Nephron (organoid): ENCODE data around the gene CFAP100.

Experiments used
- H3K27ac Mint-ChIP-seq, 3 experiments: 2 replicates each; pipeline ENCODE4 v1.8.0; 2020; ENCODE audit warnings: mixed read lengths in 3 of 3, mild to moderate bottlenecking in 2 of 3, moderate library complexity in 1 of 3
- H3K27me3 Mint-ChIP-seq: 2 replicates; pipeline ENCODE4 v1.8.0; 2021; ENCODE audit warnings: low read depth, mild to moderate bottlenecking, moderate library complexity, mixed read lengths
- H3K36me3 Mint-ChIP-seq: 2 replicates; pipeline ENCODE4 v1.8.0; 2020; ENCODE audit warnings: low read depth, mixed read lengths
- H3K4me1 Mint-ChIP-seq: 2 replicates; pipeline ENCODE4 v1.8.0; 2020; ENCODE audit warnings: mixed read lengths
- H3K4me3 Mint-ChIP-seq, 3 experiments: 2 replicates each; pipeline ENCODE4 v1.8.0; 2020; ENCODE audit warnings: mild to moderate bottlenecking in 3 of 3, mixed read lengths in 3 of 3, moderate library complexity in 2 of 3
- H3K9me3 Mint-ChIP-seq: 2 replicates; pipeline ENCODE4 v1.8.0; 2020; ENCODE audit warnings: mixed read lengths
- CTCF ChIP-seq, 3 experiments: fragments of 200-600 bp; sonication (generic); IDR thresholded peaks; one replicate each; pipeline ENCODE4 v1.5.0; 2021; ENCODE audit warnings: antibody characterized with exemption in 3 of 3; ENCODE audit not compliant: unreplicated experiment in 3 of 3

CFAP100 gene

DNA sequence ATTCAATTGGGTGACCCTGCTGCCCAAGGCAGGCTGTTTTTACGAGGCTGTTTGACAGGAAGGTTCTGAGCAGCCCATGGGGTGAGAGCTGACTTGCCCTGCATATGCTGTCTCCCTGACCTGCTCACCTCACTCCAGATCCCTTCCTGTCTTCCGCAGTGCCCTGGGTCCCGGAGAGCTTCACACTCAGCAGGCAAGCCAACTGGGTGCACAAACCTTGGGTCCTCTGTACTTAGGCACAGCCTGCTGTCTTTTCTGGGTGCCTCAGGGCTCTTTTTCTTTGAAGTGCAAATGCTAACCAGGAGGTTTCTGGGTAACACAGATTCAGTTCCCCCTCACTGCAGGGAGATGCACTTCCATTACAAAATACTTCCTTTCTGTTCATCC lies 48.1 kb downstream of the CFAP100 start:
- no peaks in the 10 kb centered on the region for H3K9me3 Mint-ChIP-seq
- H3K27ac Mint-ChIP-seq, result peak overlapping the region in 1 of 3 experiments; percentile 26
- H3K36me3 Mint-ChIP-seq, result peaks cover 11% of the 10 kb centered on the region
- peaks cover 15% of the 10 kb centered on the region for H3K4me1 Mint-ChIP-seq
- no peak overlapping the region for H3K4me3 Mint-ChIP-seq
- no peaks in the 10 kb centered on the region for H3K27me3 Mint-ChIP-seq
- TF ChIP-seq CTCF (IDR thresholded peaks at IDR 0.05; ENCODE audit: unreplicated experiment in 3 of 3), result no peak

DNA sequence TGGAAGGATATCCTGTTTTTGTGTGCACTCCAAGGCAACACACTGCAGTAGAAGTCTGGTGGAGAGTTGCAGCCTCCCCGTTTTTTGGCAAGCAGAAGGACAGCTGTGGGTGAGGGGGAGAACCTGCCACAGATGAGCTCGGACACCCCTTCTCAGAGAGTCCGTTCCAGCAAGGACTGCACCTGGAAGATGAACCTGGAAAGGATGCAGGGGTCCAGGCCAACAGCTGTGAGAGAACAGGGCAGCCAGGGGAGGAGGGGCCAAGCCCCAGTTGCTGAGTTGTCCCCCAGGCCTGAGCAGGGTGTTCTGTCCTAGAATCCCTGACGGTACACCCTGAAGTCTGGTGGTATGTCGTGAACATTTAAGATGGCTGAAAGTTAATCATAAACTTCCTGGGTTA lies 50.8 kb downstream of the CFAP100 start:
- Mint-ChIP-seq H3K27ac (no peak overlapping the region), H3K9me3 (no peaks in the 10 kb centered on the region), H3K27me3 (no peaks in the 10 kb centered on the region), H3K4me1 (peaks cover 15% of the 10 kb centered on the region), H3K36me3 (peaks cover 8% of the 10 kb centered on the region), H3K4me3 (no peak overlapping the region)
- TF ChIP-seq CTCF (IDR thresholded peaks at IDR 0.05; ENCODE audit: unreplicated experiment in 3 of 3), result no peak

DNA sequence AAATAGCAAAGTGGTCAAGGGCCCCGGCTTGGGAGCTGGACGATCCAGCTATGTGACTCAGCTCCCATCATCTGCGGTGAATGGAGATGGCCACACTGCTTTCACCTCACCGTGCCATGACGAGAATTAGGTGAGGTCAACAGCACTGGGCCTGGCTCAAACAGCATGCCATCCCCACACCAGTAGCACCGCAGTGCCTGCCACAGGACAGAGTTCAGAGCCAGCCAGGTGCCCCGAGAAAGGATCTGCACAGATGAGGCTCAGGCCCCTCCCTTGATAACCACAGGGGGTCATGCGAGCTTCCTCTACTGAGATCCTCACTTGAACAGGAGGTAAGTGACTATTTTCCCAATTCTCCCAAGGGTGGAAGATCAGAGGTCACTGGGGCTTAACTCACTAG lies 51.6 kb downstream of the CFAP100 start:
- Mint-ChIP-seq H3K9me3 (no peaks in the 10 kb centered on the region), H3K36me3 (peaks cover 15% of the 10 kb centered on the region), H3K27ac (no peak overlapping the region), H3K4me1 (peaks cover 15% of the 10 kb centered on the region), H3K4me3 (no peak overlapping the region), H3K27me3 (no peaks in the 10 kb centered on the region)
- TF ChIP-seq CTCF (IDR thresholded peaks at IDR 0.05; ENCODE audit: unreplicated experiment in 3 of 3), result no peak

DNA sequence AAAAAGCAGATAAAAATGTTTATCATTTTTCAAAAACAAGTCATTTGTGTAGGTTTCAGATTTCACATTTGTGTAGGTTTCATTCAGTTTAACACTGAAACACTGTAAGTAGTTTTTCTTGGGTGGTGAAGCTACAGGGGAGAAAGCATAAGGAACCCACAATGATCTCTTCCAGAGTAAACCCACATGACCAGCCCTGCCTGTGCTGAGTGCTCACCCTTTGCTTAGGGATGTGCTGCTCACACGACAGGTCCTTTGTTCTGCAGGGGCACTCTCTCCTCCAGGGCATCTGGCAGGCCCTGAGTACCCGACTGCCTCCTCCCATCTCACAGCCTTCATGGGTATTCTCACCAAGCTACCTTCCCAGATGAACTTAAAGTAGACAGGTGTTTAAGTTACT lies 52.1 kb downstream of the CFAP100 start:
- no peak overlapping the region for H3K4me3 Mint-ChIP-seq
- no peaks in the 10 kb centered on the region for H3K27me3 Mint-ChIP-seq
- TF ChIP-seq CTCF (IDR thresholded peaks at IDR 0.05; ENCODE audit: unreplicated experiment in 3 of 3), result no peak
- H3K27ac Mint-ChIP-seq, result no peak overlapping the region
- peaks cover 20% of the 10 kb centered on the region for H3K36me3 Mint-ChIP-seq
- peaks cover 14% of the 10 kb centered on the region for H3K4me1 Mint-ChIP-seq
- H3K9me3 Mint-ChIP-seq, result no peaks in the 10 kb centered on the region

GRCh38 chr3:126447456-126448106 lies 52.9 kb downstream of the CFAP100 start:
- Mint-ChIP-seq H3K4me3 (no peak overlapping the region), H3K27ac (no peak overlapping the region), H3K36me3 (peaks cover 26% of the 10 kb centered on the region), H3K9me3 (no peaks in the 10 kb centered on the region), H3K27me3 (no peaks in the 10 kb centered on the region), H3K4me1 (peaks cover 9% of the 10 kb centered on the region)
- TF ChIP-seq CTCF (IDR thresholded peaks at IDR 0.05; ENCODE audit: unreplicated experiment in 3 of 3), result no peak

GRCh38 chr3:126448136-126448892 lies 53.6 kb downstream of the CFAP100 start:
- H3K9me3 Mint-ChIP-seq, result no peaks in the 10 kb centered on the region
- H3K36me3 Mint-ChIP-seq, result peaks cover 29% of the 10 kb centered on the region
- H3K4me1 Mint-ChIP-seq, result peaks cover 5% of the 10 kb centered on the region
- TF ChIP-seq CTCF (IDR thresholded peaks at IDR 0.05; ENCODE audit: unreplicated experiment in 3 of 3), result no peak
- no peak overlapping the region for H3K4me3 Mint-ChIP-seq
- H3K27ac Mint-ChIP-seq, result no peak overlapping the region
- H3K27me3 Mint-ChIP-seq, result no peaks in the 10 kb centered on the region
